ENCODE data around the gene PRXL2B. TPM values are rescaled to one million over a fixed set of nuclear protein-coding genes. Genes with fewer than 3 reads are reported as not detected.

Gene PRXL2B, protein sequence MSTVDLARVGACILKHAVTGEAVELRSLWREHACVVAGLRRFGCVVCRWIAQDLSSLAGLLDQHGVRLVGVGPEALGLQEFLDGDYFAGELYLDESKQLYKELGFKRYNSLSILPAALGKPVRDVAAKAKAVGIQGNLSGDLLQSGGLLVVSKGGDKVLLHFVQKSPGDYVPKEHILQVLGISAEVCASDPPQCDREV
- 12.6 TPM for total RNA-seq

- FAIRE-seq (no peak), DNase-seq (ENCODE audit: low spot score in 2 of 2) (peak; percentile 100)
Observed at GRCh38 chr1:2586154-2587070, at the start of gene PRXL2B. Gene PRXL2B (plus strand): TSS chr1:2586777. CDS start chr1:2586886, 109 bp downstream.

DNA sequence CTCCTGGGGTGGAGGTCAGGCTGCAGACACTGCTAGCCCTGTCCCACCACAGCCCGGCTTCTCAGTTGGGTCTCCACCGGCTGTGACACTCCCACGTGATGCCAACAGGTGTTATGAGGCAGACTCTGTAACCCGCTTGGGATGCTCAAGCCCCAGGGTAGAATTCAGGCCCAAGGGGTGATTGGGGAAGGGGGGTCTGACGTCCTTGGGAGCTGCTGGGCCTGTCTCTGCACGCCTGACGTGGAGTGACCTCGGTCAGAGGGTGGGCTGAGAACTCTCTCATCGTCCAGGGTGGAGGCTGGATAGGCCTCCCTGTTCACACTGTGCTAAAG, 48.8 kb upstream of the PRXL2B start:
- DNase-seq (ENCODE audit: low spot score in 2 of 2) (no peak), FAIRE-seq (no peak)

GRCh38 chr1:2538376-2538775, 48.2 kb upstream of the PRXL2B start:
- DNase-seq (ENCODE audit: low spot score in 2 of 2) (no peak), FAIRE-seq (no peak)

DNA sequence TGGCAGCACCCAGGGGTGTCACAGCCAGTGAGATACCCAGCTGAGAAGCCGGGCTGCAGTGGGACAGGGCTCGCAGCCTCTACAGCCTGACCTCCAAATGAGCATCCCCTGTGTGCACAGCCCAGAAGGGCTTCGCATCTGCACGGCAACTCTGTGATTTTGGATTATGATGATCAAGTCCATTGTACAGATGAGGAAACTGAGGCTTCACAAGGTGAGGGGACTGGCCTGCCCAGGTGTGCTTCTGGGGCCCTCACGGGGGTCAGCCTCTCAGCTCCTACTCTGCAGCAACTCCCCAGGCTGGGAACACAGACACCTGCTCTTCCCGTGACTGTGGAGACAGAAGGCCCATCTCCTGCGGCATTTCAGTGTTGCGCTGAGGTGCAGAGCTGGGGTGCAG, 47.7 kb upstream of the PRXL2B start:
- FAIRE-seq = no peak

GRCh38 chr1:2539312-2539907, 47.2 kb upstream of the PRXL2B start:
- FAIRE-seq (no peak), DNase-seq (ENCODE audit: low spot score in 2 of 2) (no peak)

More for the DNA sequence above, 47.7 kb upstream of the PRXL2B start:
- DNase-seq (ENCODE audit: low spot score in 2 of 2) = no peak

DNA sequence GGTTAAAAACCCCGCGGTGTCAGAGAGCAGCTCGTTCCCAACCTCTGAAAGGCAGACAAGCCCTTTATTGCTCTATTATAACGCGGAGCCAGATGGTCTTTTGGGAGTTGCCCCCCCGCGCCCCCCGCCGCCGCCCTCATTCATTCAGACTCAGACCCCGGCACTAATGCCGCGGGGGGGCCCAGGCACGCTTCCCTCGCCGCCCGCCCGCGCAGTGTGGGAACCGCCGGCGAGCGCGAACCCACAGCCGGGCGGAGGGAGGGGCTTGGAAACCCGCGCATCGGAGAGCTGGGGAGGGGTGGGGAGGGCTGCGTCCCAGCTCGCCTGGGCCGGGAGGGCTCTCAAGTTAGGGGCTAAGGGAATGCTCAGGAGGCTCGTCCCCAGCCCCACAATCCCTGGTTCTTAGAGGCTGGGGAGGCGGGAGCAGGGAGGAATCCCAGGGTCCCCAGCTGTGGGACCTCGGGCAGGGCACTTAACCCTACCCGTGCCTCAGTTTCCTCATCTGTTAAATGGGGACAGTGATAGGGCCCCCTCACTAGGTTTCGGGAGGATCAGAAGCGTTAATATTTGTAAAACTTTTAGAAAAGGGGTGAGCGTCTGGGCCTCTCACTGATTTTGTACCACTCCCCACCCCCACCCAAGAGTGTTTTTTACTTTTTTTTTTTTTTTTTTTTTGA, 45.6 kb upstream of the PRXL2B start:
- DNase-seq (ENCODE audit: low spot score in 2 of 2) (no peak), FAIRE-seq (no peak)

DNA sequence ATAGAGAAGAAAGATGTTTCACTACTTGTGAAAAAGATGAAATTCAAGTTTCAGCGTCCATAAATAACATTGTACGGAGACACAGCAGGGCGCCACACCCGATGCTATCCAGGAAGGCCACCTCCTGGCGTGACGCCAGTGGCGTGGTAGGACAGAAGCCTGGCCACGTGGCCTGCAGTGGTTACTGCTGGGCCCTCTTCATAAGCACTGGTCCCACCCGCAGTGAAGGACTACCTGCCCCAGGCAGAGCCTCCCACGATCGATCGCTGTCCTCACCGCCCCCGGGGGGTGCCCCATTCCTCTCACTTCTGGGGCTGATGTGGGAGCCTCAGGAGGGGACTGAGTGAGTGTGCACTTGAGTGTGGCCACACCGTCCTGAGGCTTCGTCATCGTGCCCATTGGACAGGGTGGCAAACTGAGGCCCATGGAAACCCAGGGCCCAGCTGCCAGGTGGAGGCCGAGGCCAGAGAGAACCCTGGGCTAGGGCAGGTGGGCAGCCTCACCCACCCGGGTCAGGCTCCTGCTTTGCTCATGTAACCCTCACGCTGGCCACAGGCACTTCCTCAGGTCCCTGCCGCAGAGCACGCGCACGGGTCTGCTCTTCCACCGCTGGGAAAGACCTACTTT, 44.8 kb upstream of the PRXL2B start:
- DNase-seq (ENCODE audit: low spot score in 2 of 2) = no peak
- FAIRE-seq = no peak

DNA sequence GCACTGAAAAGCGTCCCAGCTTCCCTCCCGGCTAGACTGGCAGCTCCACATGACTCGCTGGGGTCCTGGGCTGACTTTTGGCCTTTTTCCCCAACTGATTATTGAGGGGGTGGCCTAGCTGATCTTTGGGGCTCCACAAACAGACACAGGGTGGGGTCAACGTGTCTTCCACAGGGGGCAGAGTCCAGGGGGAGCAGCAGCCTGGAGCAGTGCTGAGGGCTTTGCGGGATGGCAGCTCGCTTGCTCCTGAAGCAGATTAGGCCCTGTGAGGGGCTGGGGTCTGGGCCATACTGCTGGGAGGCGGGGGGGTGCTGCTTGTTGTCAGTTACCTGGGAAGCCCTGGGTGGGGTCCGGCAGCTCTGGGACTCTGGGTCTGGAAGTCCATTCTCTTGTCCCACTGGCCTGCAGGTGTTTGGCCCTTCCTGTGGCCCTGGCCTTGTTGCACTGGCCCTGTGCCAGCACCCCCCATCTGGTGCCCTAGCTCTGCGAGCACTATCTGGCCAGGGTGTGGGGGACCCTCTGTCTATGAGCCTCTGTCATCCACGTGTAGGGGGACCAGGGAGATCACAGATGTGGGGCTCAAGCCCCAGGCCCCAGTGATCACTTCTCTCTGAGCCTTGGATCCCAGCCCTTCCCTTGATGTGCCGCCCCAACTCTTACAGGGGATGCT, 44.2 kb upstream of the PRXL2B start:
- DNase-seq (ENCODE audit: low spot score in 2 of 2) = no peak

DNA sequence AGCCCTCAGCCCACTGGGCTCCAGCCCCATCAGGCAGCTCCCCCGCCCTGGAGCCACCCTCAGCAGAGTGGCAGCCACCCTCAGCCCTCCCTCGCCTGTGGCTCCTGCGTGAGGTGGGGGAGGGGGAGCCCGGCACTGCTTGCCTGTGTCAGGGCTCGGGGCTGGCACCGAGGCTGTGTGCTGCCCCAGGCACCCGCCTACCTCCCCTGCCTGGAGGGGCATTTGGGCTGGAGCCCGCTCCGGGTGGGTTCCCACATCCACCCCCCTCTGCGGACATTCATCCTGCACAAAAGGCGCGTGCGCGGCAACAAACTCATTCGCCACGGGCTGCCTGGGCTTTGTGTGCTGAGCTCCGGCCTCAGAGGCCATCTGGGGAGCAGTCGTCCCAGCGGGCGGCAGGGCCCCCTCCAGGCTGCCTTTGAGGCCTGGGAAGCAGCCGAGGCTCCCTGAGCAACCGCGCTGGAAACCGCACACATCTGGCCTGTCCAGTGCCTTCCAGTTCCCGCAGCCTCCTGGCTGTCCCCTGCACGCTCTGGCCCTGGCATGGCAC, 43.0 kb upstream of the PRXL2B start:
- FAIRE-seq (no peak), DNase-seq (ENCODE audit: low spot score in 2 of 2) (peak in 1 of 2 donors; percentile 74)

More for the DNA sequence above, 44.2 kb upstream of the PRXL2B start:
- no peak for FAIRE-seq

DNA sequence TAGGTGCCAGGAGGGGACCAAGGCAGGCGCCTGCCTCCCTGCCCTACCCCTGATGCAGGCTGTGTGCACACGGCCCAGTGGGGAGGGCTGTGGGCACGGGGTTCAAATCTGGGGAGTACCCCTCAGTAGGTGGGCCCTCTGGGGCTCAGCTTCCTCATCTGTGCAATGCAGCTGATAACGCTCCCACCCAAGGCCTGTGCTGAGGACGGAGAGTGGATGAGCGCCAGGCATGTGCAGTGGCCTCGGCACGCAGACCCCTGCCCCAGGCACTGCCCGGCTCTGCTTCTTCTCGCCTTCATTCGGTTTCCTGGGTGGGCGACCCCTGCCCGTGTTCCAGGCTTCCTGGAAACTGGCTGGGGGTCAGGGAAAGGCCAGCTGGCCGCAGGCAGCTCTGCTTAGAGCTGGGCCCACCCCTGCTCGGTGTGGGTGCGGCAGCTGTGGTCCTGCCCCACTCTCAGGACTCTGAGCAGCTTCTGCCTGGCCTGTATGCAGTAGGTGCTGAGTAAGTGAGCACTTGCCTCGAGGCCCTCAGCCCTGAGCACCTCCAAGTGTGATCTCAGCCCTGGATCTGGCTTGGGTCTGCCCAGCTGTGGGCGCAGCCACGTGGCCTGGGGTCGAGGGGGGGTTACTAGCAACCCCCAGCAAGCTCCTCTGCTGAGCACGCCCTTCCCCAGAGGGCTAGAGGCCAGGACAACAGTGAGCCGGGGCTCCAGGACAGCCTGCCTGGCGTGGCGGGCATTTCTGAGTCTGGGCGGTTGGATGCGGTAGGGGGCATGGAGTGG, 42.3 kb upstream of the PRXL2B start:
- DNase-seq (ENCODE audit: low spot score in 2 of 2) = no peak
- no peak for FAIRE-seq

GRCh38 chr1:2544875-2545640, 41.5 kb upstream of the PRXL2B start:
- DNase-seq (ENCODE audit: low spot score in 2 of 2) (peak in 1 of 2 donors; percentile 64), FAIRE-seq (no peak)

DNA sequence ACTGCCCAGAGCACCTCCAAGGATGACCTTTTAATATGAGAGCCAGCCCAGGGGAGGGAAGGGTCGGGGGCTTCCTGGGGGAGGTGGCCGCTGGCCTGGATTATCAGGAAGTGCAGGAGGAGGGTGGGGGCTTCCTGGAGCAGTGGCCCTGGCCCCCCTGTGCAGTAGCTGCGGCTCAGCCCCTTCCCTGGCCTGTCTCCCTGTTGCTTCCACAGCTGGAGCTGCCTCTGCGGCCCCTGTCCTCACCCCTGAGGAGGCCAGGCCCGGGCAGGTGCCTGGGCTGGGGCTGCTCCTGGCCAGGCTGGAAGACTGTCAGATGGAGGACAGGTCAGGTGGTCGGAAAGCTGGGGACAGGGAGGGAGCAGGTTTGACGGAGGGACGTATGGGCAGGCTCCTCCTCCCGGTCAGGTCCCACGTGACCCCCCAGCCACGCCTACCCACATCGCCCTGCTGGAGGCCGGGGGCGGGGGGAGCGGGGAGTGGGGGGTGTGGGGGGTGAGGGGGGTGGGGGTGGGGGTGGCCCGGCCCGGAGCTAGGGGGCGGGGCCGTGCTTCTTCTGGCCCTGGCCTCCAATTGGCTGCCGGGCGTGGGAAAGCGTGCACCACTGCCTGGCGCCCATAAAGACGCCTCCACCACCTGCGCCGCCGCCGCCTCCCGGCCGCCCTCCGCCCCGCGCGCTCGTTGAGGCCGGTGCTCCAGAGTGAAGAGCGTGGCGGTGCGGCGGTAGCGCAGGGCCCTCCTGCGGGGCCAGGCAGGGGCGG, 40.6 kb upstream of the PRXL2B start:
- FAIRE-seq (no peak), DNase-seq (ENCODE audit: low spot score in 2 of 2) (peak; percentile 91 to 95)

DNA sequence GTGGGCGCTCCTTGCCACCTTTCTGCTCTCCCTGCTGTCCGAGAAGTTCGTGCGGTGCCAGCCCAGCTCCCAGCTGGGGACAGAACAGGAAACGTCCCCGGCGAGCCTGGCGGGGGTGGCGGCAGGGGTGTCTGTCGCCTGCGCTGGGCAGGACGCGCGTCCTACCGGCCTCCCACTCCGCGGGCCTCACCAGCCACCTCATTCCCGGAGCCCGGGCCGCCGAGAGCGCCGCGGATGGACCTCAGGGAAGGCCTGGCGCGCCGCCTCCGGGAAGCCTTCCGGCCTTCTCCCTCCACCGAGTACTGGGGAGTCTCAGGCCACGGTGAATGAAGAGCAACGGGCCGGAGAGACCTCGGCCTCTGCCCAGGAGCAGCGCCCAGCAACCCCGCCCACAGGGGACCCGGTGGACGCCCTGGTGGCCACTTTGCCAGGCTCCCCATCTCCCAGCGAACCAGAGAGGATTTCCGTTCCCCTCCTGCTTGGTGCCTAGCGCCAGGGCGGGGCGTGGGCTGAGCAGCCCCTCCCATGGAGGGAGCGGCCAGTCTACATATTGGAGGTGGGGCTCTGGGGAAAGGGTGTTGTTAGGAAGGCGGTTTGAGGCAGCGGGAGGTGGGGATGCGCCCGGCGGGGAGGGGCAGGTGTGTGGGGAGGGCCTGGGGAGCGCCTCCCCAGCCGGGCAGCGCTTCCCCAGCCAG, 39.9 kb upstream of the PRXL2B start:
- DNase-seq (ENCODE audit: low spot score in 2 of 2) (peak; percentile 78 to 79), FAIRE-seq (no peak)

DNA sequence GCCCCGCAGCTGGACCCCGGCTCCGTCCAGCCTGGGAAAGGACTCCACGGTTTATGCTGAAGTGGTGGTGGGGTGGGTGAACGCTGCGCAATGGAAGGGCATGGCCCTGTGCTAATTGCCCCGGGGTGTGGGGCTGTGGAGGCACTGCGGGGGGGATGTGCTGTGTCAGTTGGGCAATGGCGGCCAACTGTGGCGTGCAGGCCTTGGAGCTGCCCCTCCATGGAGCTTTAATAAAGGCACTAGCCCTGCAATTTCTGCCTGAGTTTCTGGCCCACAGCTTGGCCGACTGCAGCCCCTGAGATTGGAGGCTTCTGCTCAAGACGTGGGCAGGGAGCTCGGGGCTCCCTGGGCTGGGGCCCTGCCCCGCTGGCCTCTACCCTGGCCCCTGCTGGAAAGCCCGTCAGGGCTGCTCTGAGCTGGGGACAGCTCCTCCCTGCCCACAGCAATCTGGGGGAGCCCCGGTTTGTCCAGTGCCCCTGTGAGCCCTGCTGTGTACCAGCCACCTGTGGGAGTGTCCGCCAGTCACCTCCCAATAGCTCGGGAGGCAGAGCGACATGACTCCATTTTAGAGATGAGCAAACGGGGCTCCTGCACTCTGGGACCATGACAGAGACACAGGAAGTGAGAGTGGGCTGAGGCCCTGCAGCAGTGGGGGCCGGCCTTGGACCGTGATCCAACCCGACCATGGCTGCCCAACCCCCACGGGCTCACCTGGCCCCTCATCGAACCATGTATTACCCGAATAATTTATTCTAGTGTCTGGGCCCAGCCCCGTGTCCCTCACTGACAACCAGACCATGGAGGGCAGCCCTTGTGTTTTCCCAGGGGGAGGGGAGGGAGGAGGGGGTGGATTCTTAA, 39.1 kb upstream of the PRXL2B start:
- FAIRE-seq = no peak
- DNase-seq (ENCODE audit: low spot score in 2 of 2) = no peak

GRCh38 chr1:2548068-2548589, 38.4 kb upstream of the PRXL2B start:
- DNase-seq (ENCODE audit: low spot score in 2 of 2) (peak; percentile 88 to 89), FAIRE-seq (no peak)
